DND-41 (cell line): Measurements from ENCODE around the gene SLC30A1.

Experiments
- CTCF ChIP-seq: IDR thresholded peaks from 2 replicates; pipeline ENCODE4 v1.5.1; 2012; ENCODE audit warnings: borderline replicate concordance, low read length, moderate library complexity, mild to moderate bottlenecking; ENCODE audit not compliant: poor library complexity, severe bottlenecking; ENCODE audit errors: extremely low read depth
- EZH2 ChIP-seq: IDR thresholded peaks from 3 replicates; pipeline ENCODE4 v1.6.1; 2012; ENCODE audit warnings: borderline replicate concordance, low read depth, mild to moderate bottlenecking, moderate library complexity, low read length, inconsistent platforms; ENCODE audit not compliant: severe bottlenecking

GRCh38 chr1:211526101-211526500, 52.9 kb downstream of the SLC30A1 start:
- TF ChIP-seq CTCF = no peak
- no peak for TF ChIP-seq EZH2
